ENCODE results near the gene SLC39A11. TPM values are rescaled to one million over a fixed set of nuclear protein-coding genes. Genes with fewer than 3 reads are reported as not detected.

SLC39A11 gene
- total RNA-seq, 4 donors from 2014 or later, result 45.2 to 59.5 (median 49.2) TPM

DNA sequence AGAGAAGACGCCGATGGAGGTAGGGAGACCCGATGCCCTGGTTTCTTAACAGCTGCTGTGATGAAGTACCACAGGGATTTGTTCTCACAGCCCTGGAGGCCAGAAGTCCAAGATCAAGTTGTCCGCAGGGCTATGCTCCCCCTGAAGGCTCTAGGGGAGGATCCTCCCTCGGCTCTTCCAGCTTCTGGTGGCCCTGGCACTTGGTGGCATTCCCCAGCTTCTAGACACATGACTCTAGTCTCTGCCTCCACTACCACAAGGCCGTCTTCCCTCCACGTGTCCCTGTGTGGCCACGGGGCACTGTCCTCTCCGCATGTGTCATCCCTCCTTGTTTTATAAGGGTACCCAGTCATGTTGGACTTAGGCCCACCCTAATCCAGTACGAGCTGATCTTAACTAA, 375.2 kb downstream of the SLC39A11 start:
- no peak for DNase-seq (ENCODE audit: low spot score in 2 of 2)
- 81% methylated on average over 10 of the region's 10 CpGs for whole genome bisulfite sequencing
- peaks cover 2% of the 10 kb centered on the region for H3K4me1 ChIP-seq
- no peak overlapping the region for H3K4me3 ChIP-seq
- H3K27me3 ChIP-seq, result no peaks in the 10 kb centered on the region
- H3K27ac ChIP-seq, result no peak overlapping the region
- no peaks in the 10 kb centered on the region for H3K36me3 ChIP-seq
- no peak for TF ChIP-seq EP300 (IDR thresholded peaks at IDR 0.05)
- TF ChIP-seq POLR2AphosphoS5 (IDR thresholded peaks at IDR 0.05), result no peak
- TF ChIP-seq, protein P1, sequence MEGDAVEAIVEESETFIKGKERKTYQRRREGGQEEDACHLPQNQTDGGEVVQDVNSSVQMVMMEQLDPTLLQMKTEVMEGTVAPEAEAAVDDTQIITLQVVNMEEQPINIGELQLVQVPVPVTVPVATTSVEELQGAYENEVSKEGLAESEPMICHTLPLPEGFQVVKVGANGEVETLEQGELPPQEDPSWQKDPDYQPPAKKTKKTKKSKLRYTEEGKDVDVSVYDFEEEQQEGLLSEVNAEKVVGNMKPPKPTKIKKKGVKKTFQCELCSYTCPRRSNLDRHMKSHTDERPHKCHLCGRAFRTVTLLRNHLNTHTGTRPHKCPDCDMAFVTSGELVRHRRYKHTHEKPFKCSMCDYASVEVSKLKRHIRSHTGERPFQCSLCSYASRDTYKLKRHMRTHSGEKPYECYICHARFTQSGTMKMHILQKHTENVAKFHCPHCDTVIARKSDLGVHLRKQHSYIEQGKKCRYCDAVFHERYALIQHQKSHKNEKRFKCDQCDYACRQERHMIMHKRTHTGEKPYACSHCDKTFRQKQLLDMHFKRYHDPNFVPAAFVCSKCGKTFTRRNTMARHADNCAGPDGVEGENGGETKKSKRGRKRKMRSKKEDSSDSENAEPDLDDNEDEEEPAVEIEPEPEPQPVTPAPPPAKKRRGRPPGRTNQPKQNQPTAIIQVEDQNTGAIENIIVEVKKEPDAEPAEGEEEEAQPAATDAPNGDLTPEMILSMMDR (IDR thresholded peaks at IDR 0.05), result no peak
- no peak for TF ChIP-seq POLR2A (IDR thresholded peaks at IDR 0.05)
- no peaks in the 10 kb centered on the region for H3K9me3 ChIP-seq

DNA sequence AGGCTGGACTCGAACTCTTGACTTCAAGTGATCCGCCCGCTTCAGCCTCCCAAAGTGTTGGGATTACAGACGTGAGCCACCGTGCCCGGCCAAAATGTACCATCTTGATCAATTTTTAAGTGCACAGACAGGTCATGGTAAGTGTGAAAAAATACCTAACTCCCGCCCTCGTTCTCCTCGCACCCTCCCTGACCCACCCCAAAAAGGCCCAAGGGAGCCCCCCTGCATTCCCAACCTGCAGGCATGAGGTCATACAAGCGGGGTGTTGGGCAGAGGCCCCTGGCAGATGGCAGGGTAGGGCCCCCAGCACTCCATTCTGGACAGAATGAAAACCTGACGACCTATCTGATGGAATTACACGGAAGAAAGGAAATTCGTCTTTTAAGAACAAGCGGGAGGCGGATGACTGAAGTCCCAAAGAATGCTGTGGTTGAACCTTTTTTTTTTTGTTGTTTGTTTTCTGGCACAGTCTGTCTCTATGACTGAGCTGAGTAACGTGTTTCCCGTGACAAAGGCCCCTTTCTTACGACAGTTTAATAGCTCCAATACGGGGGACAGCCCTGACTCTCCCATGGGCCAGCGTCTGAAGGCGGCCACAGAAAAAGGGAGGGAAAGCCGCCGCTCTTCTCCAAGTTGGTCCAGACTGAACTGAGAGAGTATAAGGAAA, 376.4 kb downstream of the SLC39A11 start:
- Histone ChIP-seq H3K4me1 (peaks cover 2% of the 10 kb centered on the region), H3K27ac (no peak overlapping the region), H3K36me3 (no peaks in the 10 kb centered on the region), H3K4me3 (no peak overlapping the region), H3K27me3 (no peaks in the 10 kb centered on the region), H3K9me3 (no peaks in the 10 kb centered on the region)
- TF ChIP-seq, protein P1 (IDR thresholded peaks at IDR 0.05), result no peak
- TF ChIP-seq EP300 (IDR thresholded peaks at IDR 0.05) (no peak), POLR2AphosphoS5 (IDR thresholded peaks at IDR 0.05) (no peak), POLR2A (IDR thresholded peaks at IDR 0.05) (no peak)
- DNase-seq (ENCODE audit: low spot score in 2 of 2), result no peak
- WGBS, result 66% methylated on average over 23 of the region's 23 CpGs

DNA sequence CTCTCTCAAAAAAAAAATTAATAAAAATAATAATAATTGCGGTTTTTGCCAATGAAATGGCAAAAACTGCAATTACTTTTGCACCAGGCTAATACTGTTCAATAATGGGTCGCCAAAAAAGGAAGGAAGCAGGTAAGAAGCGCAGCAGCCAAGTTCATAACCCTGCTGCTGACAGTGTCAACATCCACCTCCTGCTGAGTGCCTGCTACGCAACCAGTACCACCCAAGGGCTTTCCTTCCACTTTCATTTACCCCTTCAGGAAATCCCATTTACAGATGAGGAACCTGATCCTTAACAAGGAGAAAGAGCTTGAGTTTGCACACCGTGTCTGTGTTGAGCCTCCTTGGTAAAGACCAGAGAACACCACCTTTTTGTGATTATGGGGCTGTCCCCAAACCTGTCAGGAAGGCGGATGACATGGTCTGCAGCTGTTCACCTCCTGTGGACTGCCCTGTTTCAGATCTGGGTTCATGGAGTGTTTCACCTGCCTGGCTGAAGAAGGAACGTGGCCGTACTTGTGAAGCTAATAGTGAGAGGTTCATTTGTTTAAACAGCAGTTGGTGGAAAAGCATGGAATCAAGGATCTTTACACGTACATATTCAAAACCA, 378.0 kb downstream of the SLC39A11 start:
- Histone ChIP-seq H3K4me1 (peaks cover 2% of the 10 kb centered on the region), H3K4me3 (no peak overlapping the region), H3K27ac (no peak overlapping the region), H3K36me3 (no peaks in the 10 kb centered on the region), H3K27me3 (no peaks in the 10 kb centered on the region), H3K9me3 (no peaks in the 10 kb centered on the region)
- TF ChIP-seq EP300 (IDR thresholded peaks at IDR 0.05), result no peak
- no peak for TF ChIP-seq POLR2AphosphoS5 (IDR thresholded peaks at IDR 0.05)
- TF ChIP-seq, protein P1 (IDR thresholded peaks at IDR 0.05), result no peak
- no peak for DNase-seq (ENCODE audit: low spot score in 2 of 2)
- WGBS, result 91% methylated on average over 9 of the region's 9 CpGs

DNA sequence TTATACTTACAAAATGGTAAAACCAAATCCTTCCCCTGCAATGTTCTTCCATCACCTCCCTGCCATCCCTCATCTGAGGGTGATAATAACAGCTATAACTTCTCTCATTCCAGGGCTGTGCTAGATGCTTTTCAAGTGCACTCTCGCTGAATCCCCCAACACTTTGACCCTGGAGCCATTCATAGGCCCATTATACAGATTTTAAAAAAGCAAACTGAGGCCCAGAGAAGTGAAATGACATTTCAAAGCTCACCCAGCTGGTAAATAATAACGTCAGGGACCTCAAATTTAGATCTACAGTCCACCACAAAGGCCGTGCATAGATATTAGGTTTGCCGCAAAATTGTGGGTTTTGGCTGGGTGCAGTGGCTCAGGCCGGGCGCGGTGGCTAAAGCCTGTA, 378.8 kb downstream of the SLC39A11 start:
- no peak for DNase-seq (ENCODE audit: low spot score in 2 of 2)
- H3K27ac ChIP-seq, result no peak overlapping the region
- peaks cover 2% of the 10 kb centered on the region for H3K4me1 ChIP-seq
- H3K27me3 ChIP-seq, result no peaks in the 10 kb centered on the region
- H3K9me3 ChIP-seq, result no peaks in the 10 kb centered on the region
- WGBS, result 99% methylated on average over 7 of the region's 7 CpGs
- H3K36me3 ChIP-seq, result no peaks in the 10 kb centered on the region
- TF ChIP-seq, protein P1 (IDR thresholded peaks at IDR 0.05), result no peak
- TF ChIP-seq POLR2A (IDR thresholded peaks at IDR 0.05) (no peak), POLR2AphosphoS5 (IDR thresholded peaks at IDR 0.05) (no peak), EP300 (IDR thresholded peaks at IDR 0.05) (no peak)
- H3K4me3 ChIP-seq, result no peak overlapping the region

DNA sequence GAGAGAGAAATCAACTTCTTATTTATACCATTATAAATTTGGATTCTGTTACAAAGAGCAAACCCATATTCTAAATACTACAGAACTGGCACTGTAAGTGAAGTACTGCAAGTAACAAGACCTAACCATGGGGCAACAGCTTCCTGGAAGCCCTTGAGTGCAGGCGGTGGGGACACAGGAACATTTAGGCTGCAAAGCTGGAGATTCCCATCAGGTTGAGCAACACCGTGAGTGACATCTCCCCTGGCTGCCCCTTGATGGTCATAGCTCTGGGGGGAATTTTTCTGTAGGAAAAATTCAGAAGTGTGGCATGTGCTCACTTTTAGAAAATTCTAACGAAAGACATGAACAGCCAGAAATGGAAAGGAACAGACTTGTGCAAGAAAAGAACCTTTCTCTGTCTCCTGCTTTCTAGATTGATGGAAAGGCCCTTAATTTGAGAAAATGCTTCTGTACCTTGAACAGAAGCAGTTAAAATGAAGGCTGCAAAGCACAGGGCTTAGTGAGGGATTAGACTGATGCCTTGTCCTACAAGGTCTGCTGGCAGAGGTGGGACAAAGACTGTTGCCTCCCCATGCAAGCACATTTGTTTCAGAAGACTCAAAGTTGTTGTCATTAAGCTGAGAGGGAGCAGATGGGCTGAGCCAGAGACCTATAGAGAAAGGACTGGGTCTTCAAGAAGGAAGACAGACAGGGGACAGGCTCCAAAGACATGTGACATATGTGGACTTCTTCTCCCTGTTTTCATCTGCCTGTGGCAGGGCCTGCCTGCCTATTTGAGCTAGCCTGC, 380.8 kb downstream of the SLC39A11 start:
- no peak for TF ChIP-seq EP300 (IDR thresholded peaks at IDR 0.05)
- TF ChIP-seq, protein P1 (IDR thresholded peaks at IDR 0.05), result no peak
- no peak for TF ChIP-seq POLR2A (IDR thresholded peaks at IDR 0.05)
- no peak for TF ChIP-seq POLR2AphosphoS5 (IDR thresholded peaks at IDR 0.05)
- 100% methylated on average over 3 of the region's 3 CpGs for WGBS
- no peak for DNase-seq (ENCODE audit: low spot score in 2 of 2)
- peaks cover 2% of the 10 kb centered on the region for H3K4me1 ChIP-seq
- no peaks in the 10 kb centered on the region for H3K27me3 ChIP-seq
- no peak overlapping the region for H3K4me3 ChIP-seq
- H3K27ac ChIP-seq, result no peak overlapping the region
- H3K36me3 ChIP-seq, result no peaks in the 10 kb centered on the region
- H3K9me3 ChIP-seq, result no peaks in the 10 kb centered on the region
